Fibroblast of pulmonary artery (primary cell): ENCODE data around the gene VWC2L.

ENCODE experiments used
- DNase-seq: peaks from one replicate; pipeline ENCODE4 v3.0.0-alpha.2; 2010; ENCODE audit warnings: low read depth
- H3K4me3 ChIP-seq: replicated peaks from 2 replicates; pipeline ENCODE4 v1.5.1; 2011; ENCODE audit warnings: low read depth, mild to moderate bottlenecking, control low read depth, low read length, moderate library complexity
- TF ChIP-seq, protein P1 (sequence below): IDR thresholded peaks from 2 replicates; pipeline ENCODE4 v1.5.1; 2011; ENCODE audit warnings: mild to moderate bottlenecking, control low read depth, low read length, inconsistent platforms; ENCODE audit errors: missing control alignments

VWC2L gene

DNA sequence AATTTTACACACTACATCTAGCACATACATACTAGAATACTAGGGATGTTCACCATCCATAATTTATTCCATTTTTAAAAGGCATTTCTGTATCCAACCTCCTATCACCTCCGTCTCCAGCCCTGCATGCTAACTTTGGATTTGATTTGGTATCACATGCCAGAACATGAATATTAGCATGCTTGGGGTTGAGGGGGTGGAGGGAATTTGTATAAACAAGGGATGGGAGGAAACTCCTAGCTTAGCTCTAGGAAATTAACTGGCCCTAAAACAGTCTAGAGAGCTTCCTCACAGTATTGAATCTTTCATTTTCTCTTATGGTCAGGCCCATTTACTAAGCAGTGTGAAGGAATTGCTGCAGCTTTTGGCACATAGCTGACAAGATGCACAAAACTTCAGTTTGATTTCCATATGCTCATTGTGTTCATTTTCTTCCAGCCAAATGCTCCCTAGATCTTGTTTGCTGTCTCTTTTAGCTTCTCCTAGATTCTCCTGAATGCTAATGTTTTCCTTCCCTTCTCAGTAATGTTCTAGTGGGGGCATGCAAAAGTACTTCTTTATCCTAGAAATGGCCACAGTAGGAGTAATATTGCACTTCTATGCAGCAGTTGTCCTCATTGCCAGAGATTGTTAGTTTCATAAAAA is 135.2 kb downstream of the VWC2L start:
- TF ChIP-seq, protein P1, sequence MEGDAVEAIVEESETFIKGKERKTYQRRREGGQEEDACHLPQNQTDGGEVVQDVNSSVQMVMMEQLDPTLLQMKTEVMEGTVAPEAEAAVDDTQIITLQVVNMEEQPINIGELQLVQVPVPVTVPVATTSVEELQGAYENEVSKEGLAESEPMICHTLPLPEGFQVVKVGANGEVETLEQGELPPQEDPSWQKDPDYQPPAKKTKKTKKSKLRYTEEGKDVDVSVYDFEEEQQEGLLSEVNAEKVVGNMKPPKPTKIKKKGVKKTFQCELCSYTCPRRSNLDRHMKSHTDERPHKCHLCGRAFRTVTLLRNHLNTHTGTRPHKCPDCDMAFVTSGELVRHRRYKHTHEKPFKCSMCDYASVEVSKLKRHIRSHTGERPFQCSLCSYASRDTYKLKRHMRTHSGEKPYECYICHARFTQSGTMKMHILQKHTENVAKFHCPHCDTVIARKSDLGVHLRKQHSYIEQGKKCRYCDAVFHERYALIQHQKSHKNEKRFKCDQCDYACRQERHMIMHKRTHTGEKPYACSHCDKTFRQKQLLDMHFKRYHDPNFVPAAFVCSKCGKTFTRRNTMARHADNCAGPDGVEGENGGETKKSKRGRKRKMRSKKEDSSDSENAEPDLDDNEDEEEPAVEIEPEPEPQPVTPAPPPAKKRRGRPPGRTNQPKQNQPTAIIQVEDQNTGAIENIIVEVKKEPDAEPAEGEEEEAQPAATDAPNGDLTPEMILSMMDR, result no peak
- no peak for DNase-seq
- no peak overlapping the region for H3K4me3 ChIP-seq

- no peak for DNase-seq
- H3K4me3 ChIP-seq, result no peak overlapping the region
- TF ChIP-seq, protein P1, result no peak
Observed at GRCh38 chr2:214547931-214548330, 137.1 kb downstream of the VWC2L start.

- no peak overlapping the region for H3K4me3 ChIP-seq
- TF ChIP-seq, protein P1, result no peak
- DNase-seq, result no peak
Observed at GRCh38 chr2:214549946-214550345, 139.1 kb downstream of the VWC2L start.

DNA sequence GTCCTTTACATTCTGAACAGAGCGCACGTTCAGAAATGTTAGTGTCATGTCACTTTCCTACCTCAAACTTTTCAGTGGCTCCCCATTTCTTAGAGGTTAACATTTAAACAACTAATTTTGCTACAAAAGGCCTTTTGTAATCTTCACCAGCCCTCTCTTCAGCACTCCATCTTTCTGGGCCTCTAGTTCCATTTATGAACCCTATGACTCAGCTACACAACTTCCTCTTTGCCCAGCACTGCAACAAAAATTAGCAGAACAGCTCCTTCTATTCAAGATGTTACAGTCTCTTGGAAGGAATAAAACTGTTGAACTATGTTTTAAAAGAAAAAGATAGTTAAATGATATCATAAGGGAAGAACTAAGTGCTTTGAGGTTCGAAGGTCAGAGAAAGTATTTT is 139.9 kb downstream of the VWC2L start:
- H3K4me3 ChIP-seq, result no peak overlapping the region
- TF ChIP-seq, protein P1, result no peak
- DNase-seq, result no peak

GRCh38 chr2:214557884-214558283 is 147.0 kb downstream of the VWC2L start:
- TF ChIP-seq, protein P1, result no peak
- DNase-seq, result no peak
- no peak overlapping the region for H3K4me3 ChIP-seq

GRCh38 chr2:214558341-214558740 is 147.5 kb downstream of the VWC2L start:
- DNase-seq, result no peak
- H3K4me3 ChIP-seq, result no peak overlapping the region
- TF ChIP-seq, protein P1, result no peak

DNA sequence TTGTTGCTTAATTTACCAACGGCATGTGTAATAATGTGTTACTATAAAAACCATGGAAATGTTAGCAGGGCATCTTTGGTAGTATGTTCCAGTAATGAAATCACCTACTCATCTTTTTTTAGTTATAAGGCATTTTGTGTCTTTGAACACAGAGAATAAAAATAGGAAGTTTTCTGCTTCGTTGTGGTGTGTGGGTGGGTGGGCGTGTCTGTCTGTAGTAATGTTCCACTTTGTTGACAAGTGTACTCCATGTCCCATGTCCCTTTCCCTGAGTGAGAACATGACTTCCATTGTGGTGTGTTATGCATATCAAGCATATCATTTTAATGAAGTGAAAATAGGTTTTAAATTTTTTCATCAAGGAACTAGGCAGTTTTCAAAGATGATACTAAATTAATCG is 149.3 kb downstream of the VWC2L start:
- TF ChIP-seq, protein P1, result no peak
- no peak overlapping the region for H3K4me3 ChIP-seq
- no peak for DNase-seq
